GM12878 (cell line): Measurements from ENCODE around the gene BTG2. TPM values are rescaled to one million over a fixed set of nuclear protein-coding genes. Genes with fewer than 3 reads are reported as not detected.
A peak's percentile ranks its signal among the peaks of the same experiment; 100 is the strongest.

ENCODE experiments used
- EED ChIP-seq: sonication (generic); IDR thresholded peaks from 2 replicates; pipeline ENCODE4 v1.6.1; 2016; ENCODE audit warnings: antibody characterized with exemption, low read depth
- HCFC1 ChIP-seq: fragments of 150-350 bp; IDR thresholded peaks from 2 replicates; pipeline ENCODE4 v1.6.1; 2014; ENCODE audit warnings: low read length
- HSF1 ChIP-seq: fragments of 150-350 bp; IDR thresholded peaks from 2 replicates; pipeline ENCODE4 v1.6.1; 2014; ENCODE audit warnings: mild to moderate bottlenecking, low read depth, low read length
- MEF2A ChIP-seq: IDR thresholded peaks from 2 replicates; pipeline ENCODE4 v1.6.1; 2011; ENCODE audit warnings: low read depth, mild to moderate bottlenecking, low read length, moderate library complexity; ENCODE audit not compliant: insufficient read depth
- MTA3 ChIP-seq: IDR thresholded peaks from 2 replicates; pipeline ENCODE4 v1.6.1; 2012; ENCODE audit warnings: low read length, inconsistent platforms, borderline replicate concordance
- PML ChIP-seq: IDR thresholded peaks from 2 replicates; pipeline ENCODE4 v1.6.1; 2012; ENCODE audit warnings: low read length, inconsistent platforms
- PRDM15 ChIP-seq: fragments of 450-650 bp; formaldehyde crosslinking; IDR thresholded peaks from 2 replicates; pipeline ENCODE4 v1.4.0; 2020; ENCODE audit warnings: mild to moderate bottlenecking, moderate library complexity
- SMAD5 ChIP-seq: IDR thresholded peaks from 2 replicates; pipeline ENCODE4 v1.6.1; 2016; ENCODE audit warnings: antibody characterized with exemption, low read depth
- SP1 ChIP-seq: IDR thresholded peaks from one replicate; pipeline ENCODE4 v1.6.1; 2011; ENCODE audit warnings: low read depth, low read length
- STAT3 ChIP-seq: IDR thresholded peaks from 2 replicates; pipeline ENCODE4 v1.6.1; 2011; ENCODE audit warnings: low read depth, low read length, improper control_type of control experiment
- TCF12 ChIP-seq: IDR thresholded peaks from 2 replicates; pipeline ENCODE4 v1.6.1; 2011; ENCODE audit warnings: low read depth, mild to moderate bottlenecking, low read length
- ZBTB11 ChIP-seq: fragments of 450-650 bp; formaldehyde crosslinking; IDR thresholded peaks from 2 replicates; pipeline ENCODE4 v1.5.0; 2022; ENCODE audit warnings: mild to moderate bottlenecking, missing genetic modification characterization
- ZNF274 ChIP-seq: IDR thresholded peaks from one replicate; pipeline ENCODE4 v1.8.0; 2011; ENCODE audit not compliant: insufficient read length, insufficient read depth
- ZNF384 ChIP-seq: IDR thresholded peaks from 2 replicates; pipeline ENCODE4 v1.6.1; 2012; ENCODE audit warnings: low read depth, mild to moderate bottlenecking, low read length, improper control_type of control experiment, borderline replicate concordance
- ZNF592 ChIP-seq: fragments of 450-650 bp; IDR thresholded peaks from 2 replicates; pipeline ENCODE4 v1.6.1; 2017; ENCODE audit warnings: mild to moderate bottlenecking, moderate library complexity
- polyA plus RNA-seq, 11 experiments: library from polyadenylated mRNA; depleted of rRNA in 4 of 11; unstranded in 6 of 11; stranded (reverse) in 5 of 11; fragments of >200 nt; fragmentation: Nextera tagmentation in 4 of 11; fragmentation: Illumina TruSeq in 1 of 11; extraction: Ambion mirVana in 4 of 11; extraction: Trizol in 1 of 11; gene quantifications; 1 replicate in 1 of 11; 2 replicates in 10 of 11; pipeline versions ENCODE4 v1.2.1 to v1.2.3, GENCODE V29; 2011 to 2016; ENCODE audit warnings: inconsistent platforms in 2 of 11, missing spikeins in 2 of 11, low read depth in 1 of 11
- total RNA-seq, 4 experiments: library from RNA; depleted of rRNA in 3 of 4; stranded (reverse); fragments of >200 nt in 3 of 4; fragmentation: Illumina TruSeq in 1 of 4; extraction: Trizol in 1 of 4; gene quantifications; 2 replicates each; pipeline versions ENCODE4 v1.2.1 to v1.2.3, GENCODE V29; 2013 to 2021

The BTG2 gene
- total and polyA plus RNA-seq, 10 of the 15 experiments (the other 5 are each of a cell fraction or from before 2014, with no cell fraction given), result 23.3 to 160 (median 98.1) TPM

- TF ChIP-seq HSF1, result 0 out of 2 replicates have a peak, but pooled peaks have one; percentile 24
- no peak; the same call in none of the 2 replicates for TF ChIP-seq SMAD5
- no peak for TF ChIP-seq ZBTB11 (CRISPR knock-in tag)
- TF ChIP-seq TCF12, result peak; percentile 92
- TF ChIP-seq PRDM15 (CRISPR knock-in tag), result no peak
- no peak for TF ChIP-seq MTA3
- TF ChIP-seq HCFC1, result no peak
- no peak for TF ChIP-seq ZNF274
- TF ChIP-seq ZNF384, result peak; percentile 31; the same call in 1 of the 2 replicates
- TF ChIP-seq SP1, result peak; percentile 82
- 0 out of 2 replicates have a peak, but pooled peaks have one; percentile 22 for TF ChIP-seq ZNF592
- peak; percentile 74 for TF ChIP-seq EED
- TF ChIP-seq PML, result no peak
- peak; percentile 83 for TF ChIP-seq MEF2A
- TF ChIP-seq STAT3, result peak; percentile 87; the same call in 1 of the 2 replicates
Observed at GRCh38 chr1:203287109-203287893, 18.0 kb upstream of the BTG2 start (continued).
